A673 (cell line): ENCODE measurements around the gene RPL36A.

ENCODE experiments used
- EZH2 ChIP-seq: fragments of 200-600 bp; sonication (generic); IDR thresholded peaks from 2 replicates; pipeline ENCODE4 v1.6.1; 2017; ENCODE audit warnings: borderline replicate concordance, low read depth, mild to moderate bottlenecking, mixed read lengths, antibody characterized with exemption, low read length; ENCODE audit not compliant: poor library complexity, severe bottlenecking
- TF ChIP-seq, protein P1 (sequence below): fragments of 300-800, 200-600 bp; sonication (generic); conservative IDR thresholded peaks from 2 replicates; pipeline ENCODE4 v1.5.1; 2017; ENCODE audit warnings: low read depth, mild to moderate bottlenecking, antibody characterized with exemption, low read length, moderate library complexity, mixed read lengths

DNA sequence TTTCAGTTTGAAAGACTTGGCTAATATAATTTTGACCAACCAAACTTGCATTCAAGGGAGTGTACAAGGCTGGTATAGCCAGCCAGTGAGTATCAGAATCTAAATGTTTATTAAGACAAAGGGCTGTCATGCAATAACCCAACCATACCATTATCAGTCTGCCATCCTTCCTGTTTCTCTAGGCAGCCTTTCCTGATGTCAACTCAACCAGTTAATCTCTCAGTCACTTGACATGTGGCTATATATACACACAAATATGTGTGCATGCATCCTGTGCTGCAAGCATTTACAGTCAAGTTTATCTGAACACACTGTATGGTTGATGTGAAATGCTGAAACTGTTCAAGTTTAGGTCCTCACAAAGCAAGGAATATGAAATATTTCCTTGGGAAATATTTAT is 22.0 kb upstream of the RPL36A start:
- TF ChIP-seq, protein P1, sequence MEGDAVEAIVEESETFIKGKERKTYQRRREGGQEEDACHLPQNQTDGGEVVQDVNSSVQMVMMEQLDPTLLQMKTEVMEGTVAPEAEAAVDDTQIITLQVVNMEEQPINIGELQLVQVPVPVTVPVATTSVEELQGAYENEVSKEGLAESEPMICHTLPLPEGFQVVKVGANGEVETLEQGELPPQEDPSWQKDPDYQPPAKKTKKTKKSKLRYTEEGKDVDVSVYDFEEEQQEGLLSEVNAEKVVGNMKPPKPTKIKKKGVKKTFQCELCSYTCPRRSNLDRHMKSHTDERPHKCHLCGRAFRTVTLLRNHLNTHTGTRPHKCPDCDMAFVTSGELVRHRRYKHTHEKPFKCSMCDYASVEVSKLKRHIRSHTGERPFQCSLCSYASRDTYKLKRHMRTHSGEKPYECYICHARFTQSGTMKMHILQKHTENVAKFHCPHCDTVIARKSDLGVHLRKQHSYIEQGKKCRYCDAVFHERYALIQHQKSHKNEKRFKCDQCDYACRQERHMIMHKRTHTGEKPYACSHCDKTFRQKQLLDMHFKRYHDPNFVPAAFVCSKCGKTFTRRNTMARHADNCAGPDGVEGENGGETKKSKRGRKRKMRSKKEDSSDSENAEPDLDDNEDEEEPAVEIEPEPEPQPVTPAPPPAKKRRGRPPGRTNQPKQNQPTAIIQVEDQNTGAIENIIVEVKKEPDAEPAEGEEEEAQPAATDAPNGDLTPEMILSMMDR: no peak
- no peak for TF ChIP-seq EZH2
